Astrocyte (in vitro differentiated cells and primary cell): ENCODE measurements around the gene RPH3AL. TPM values are rescaled to one million over a fixed set of nuclear protein-coding genes. Genes with fewer than 3 reads are reported as not detected.
"Not testable (repeated sequence)": the region's sequence is repeated elsewhere in the genome, so short reads cannot be mapped to it uniquely, and the experiment has no call there.

Experiments
- DNase-seq: peaks from one replicate; pipeline ENCODE4 v3.0.0-alpha.2; 2010; ENCODE audit warnings: low read depth
- FAIRE-seq: peaks from 2 replicates; lab custom pipeline; 2011; peaks lifted over from hg19 to GRCh38; lab: Jason Lieb, UNC
- H2AFZ ChIP-seq: 2 replicates; pipeline ENCODE4 v1.6.0; 2012; ENCODE audit warnings: low read depth, low read length, inconsistent platforms
- H3K27ac ChIP-seq: 2 replicates; pipeline ENCODE4 v1.5.1; 2011; ENCODE audit warnings: low read depth, low read length, inconsistent platforms
- H3K27me3 ChIP-seq: 2 replicates; pipeline ENCODE4 v1.6.0; 2011; ENCODE audit warnings: low read length, inconsistent platforms; ENCODE audit not compliant: insufficient read depth
- H3K36me3 ChIP-seq: 2 replicates; pipeline ENCODE4 v1.5.1; 2011; ENCODE audit warnings: low read length, inconsistent platforms; ENCODE audit not compliant: insufficient read depth
- H3K4me1 ChIP-seq: 2 replicates; pipeline ENCODE4 v1.5.1; 2011; ENCODE audit warnings: low read length, inconsistent platforms; ENCODE audit not compliant: insufficient read depth
- H3K4me2 ChIP-seq: 2 replicates; pipeline ENCODE4 v1.6.0; 2012; ENCODE audit warnings: low read length, inconsistent platforms
- H3K4me3 ChIP-seq: 2 replicates; pipeline ENCODE4 v1.5.1; 2011; ENCODE audit warnings: low read depth, mild to moderate bottlenecking, low read length, inconsistent platforms; ENCODE audit not compliant: insufficient read depth
- H3K79me2 ChIP-seq: 2 replicates; pipeline ENCODE4 v1.6.0; 2012; ENCODE audit warnings: mild to moderate bottlenecking, low read length, inconsistent platforms; ENCODE audit not compliant: insufficient read depth
- H3K9ac ChIP-seq: 2 replicates; pipeline ENCODE4 v1.6.0; 2012; ENCODE audit warnings: mild to moderate bottlenecking, low read length, inconsistent platforms
- H3K9me3 ChIP-seq: 2 replicates; pipeline ENCODE4 v1.5.1; 2012; ENCODE audit warnings: low read depth, mild to moderate bottlenecking, low read length, inconsistent platforms; ENCODE audit not compliant: insufficient read depth
- H4K20me1 ChIP-seq: 2 replicates; pipeline ENCODE4 v1.6.0; 2012; ENCODE audit warnings: low read length, inconsistent platforms; ENCODE audit not compliant: insufficient read depth
- H3K27ac Mint-ChIP-seq: one replicate; pipeline ENCODE4 v1.8.0; 2021; ENCODE audit warnings: mild to moderate bottlenecking, mixed read lengths; ENCODE audit not compliant: unreplicated experiment
- H3K27me3 Mint-ChIP-seq: one replicate; pipeline ENCODE4 v1.8.0; 2021; ENCODE audit warnings: low read depth, mixed read lengths; ENCODE audit not compliant: unreplicated experiment
- H3K36me3 Mint-ChIP-seq: one replicate; pipeline ENCODE4 v1.8.0; 2021; ENCODE audit warnings: low read depth, mixed read lengths; ENCODE audit not compliant: unreplicated experiment
- H3K4me1 Mint-ChIP-seq: one replicate; pipeline ENCODE4 v1.8.0; 2021; ENCODE audit warnings: low read depth, mixed read lengths; ENCODE audit not compliant: unreplicated experiment
- H3K4me3 Mint-ChIP-seq: one replicate; pipeline ENCODE4 v1.8.0; 2021; ENCODE audit warnings: mild to moderate bottlenecking, moderate library complexity, mixed read lengths; ENCODE audit not compliant: unreplicated experiment
- H3K9me3 Mint-ChIP-seq: one replicate; pipeline ENCODE4 v1.8.0; 2021; ENCODE audit warnings: mild to moderate bottlenecking, mixed read lengths; ENCODE audit not compliant: unreplicated experiment
- CTCF ChIP-seq: IDR thresholded peaks from 2 replicates; pipeline ENCODE4 v1.5.1; 2011; ENCODE audit warnings: low read depth, mild to moderate bottlenecking, inconsistent platforms, low read length, moderate library complexity; ENCODE audit not compliant: insufficient read depth
- EZH2 ChIP-seq: IDR thresholded peaks from 2 replicates; pipeline ENCODE4 v1.6.1; 2012; ENCODE audit warnings: mild to moderate bottlenecking, low read length, inconsistent platforms; ENCODE audit not compliant: insufficient read depth
- total RNA-seq: library from RNA; stranded (reverse); gene quantifications from 2 replicates; pipeline ENCODE4 v1.2.1, GENCODE V29; 2021

Gene RPH3AL
- total RNA-seq, 1 donor from 2014 or later = 3.7 TPM

DNA sequence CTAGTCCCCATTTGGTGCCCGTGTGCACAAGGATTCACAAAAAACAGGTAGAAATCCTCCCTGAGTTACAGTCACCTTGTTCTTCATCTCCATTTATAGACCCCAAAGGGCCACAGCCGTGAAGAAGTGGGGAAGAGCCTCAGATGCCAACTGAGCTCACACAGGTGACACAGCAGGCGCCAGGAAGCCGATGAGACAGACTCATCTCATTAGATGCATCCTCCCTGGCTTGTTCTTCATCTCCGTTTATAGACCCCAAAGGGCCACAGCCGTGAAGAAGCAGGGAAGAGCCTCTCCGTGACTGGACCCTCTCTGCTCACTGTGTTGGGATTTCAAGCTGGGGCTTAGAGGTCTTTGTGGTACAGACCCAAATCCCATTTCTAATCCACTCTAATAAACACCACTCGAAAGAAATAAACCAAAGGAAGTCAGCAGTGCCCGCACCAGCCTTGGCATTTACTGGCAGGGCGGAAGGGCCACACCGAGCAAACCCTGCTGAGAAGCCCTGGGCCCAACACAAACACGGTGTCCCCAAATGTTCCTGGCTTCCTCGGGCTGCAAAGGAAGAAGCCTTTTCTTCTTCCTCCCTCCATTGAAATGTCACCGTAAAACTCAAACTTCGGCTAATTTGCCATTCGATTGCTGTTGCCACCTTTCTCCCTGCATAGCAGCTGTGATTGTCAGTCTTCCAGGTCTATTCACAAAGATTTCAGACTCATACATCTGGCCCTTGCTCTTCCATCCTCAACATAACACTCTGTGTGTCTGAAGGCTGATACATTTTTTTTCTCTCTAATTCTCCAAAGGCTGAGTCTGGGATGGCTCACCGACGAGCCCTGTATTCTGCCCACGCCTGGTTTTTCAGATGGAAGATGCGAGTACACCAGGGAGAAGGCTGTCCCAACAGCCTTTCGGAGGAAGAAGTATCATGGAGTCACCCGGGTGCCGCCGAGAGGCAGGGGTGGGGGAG, 126.2 kb downstream of the RPH3AL start:
- H3K27ac ChIP-seq = no peak overlapping the region
- DNase-seq (no peak), FAIRE-seq (no peak)
- H3K9me3 ChIP-seq = no peaks in the 10 kb centered on the region
- no peak overlapping the region for H3K9ac ChIP-seq
- H3K4me1 ChIP-seq = peaks cover 6% of the 10 kb centered on the region
- H2AFZ ChIP-seq = no peak overlapping the region
- no peaks in the 10 kb centered on the region for H4K20me1 ChIP-seq
- H3K27me3 ChIP-seq = no peaks in the 10 kb centered on the region
- H3K36me3 ChIP-seq = no peaks in the 10 kb centered on the region
- Mint-ChIP-seq H3K9me3 (peaks cover 2% of the 10 kb centered on the region), H3K4me3 (no peak overlapping the region), H3K27ac (no peak overlapping the region), H3K36me3 (no peaks in the 10 kb centered on the region), H3K4me1 (no peaks in the 10 kb centered on the region), H3K27me3 (peaks cover 25% of the 10 kb centered on the region)
- no peak overlapping the region for H3K4me2 ChIP-seq
- no peak overlapping the region for H3K4me3 ChIP-seq
- no peaks in the 10 kb centered on the region for H3K79me2 ChIP-seq
- TF ChIP-seq CTCF (no peak), EZH2 (no peak)

DNA sequence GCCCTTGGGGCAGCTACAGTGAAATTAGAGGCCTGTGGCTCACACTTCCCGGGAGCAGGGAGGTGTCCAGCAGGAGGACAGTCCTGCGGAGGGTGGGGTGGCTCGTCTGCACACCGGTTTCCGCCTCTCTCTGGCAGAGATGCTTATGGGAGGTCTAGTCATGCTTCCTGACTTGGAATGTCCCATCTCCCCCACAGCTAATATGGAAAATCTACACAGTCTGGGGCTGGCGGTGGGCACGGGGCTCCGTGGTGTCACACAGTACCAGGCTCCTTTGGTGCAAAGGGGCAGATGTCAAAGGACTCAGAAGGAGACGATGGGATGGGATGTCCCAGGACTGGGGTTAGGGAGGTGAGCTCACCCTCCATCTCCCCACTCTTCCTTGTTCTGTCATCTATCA, 127.1 kb downstream of the RPH3AL start:
- FAIRE-seq = no peak
- no peak overlapping the region for H3K27ac Mint-ChIP-seq
- H3K4me3 ChIP-seq = no peak overlapping the region

DNA sequence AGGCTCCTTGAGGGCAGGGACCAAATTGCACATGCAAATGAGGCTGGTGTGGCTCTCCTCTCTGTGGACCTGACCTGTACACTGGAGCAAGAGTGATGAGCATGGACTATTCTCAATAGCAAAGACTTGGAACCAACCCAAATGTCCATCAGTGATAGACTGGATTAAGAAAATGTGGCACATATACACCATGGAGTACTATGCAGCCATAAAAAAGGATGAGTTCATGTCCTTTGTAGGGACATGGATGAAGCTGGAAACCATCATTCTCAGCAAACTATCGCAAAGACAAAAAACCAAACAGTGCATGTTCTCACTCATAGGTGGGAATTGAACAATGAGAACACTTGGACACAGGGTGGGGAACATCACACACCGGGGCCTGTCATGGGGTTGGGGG, 128.0 kb downstream of the RPH3AL start:
- not testable (repeated sequence) for FAIRE-seq

More for the DNA sequence above, 127.1 kb downstream of the RPH3AL start:
- no peaks in the 10 kb centered on the region for H3K79me2 ChIP-seq
- Mint-ChIP-seq H3K4me3 (no peak overlapping the region), H3K9me3 (peaks cover 2% of the 10 kb centered on the region), H3K27me3 (peaks cover 18% of the 10 kb centered on the region), H3K36me3 (no peaks in the 10 kb centered on the region), H3K4me1 (no peaks in the 10 kb centered on the region)
- no peak overlapping the region for H3K27ac ChIP-seq
- no peaks in the 10 kb centered on the region for H4K20me1 ChIP-seq
- no peak overlapping the region for H3K9ac ChIP-seq
- DNase-seq = no peak
- H3K9me3 ChIP-seq = no peaks in the 10 kb centered on the region
- H3K36me3 ChIP-seq = no peaks in the 10 kb centered on the region
- H3K4me1 ChIP-seq = peaks cover 6% of the 10 kb centered on the region
- H3K27me3 ChIP-seq = no peaks in the 10 kb centered on the region
- no peak for TF ChIP-seq EZH2
- no peak for TF ChIP-seq CTCF
- H2AFZ ChIP-seq = no peak overlapping the region
- H3K4me2 ChIP-seq = no peak overlapping the region

More for the DNA sequence above, 128.0 kb downstream of the RPH3AL start:
- peaks cover 15% of the 10 kb centered on the region for H3K27me3 Mint-ChIP-seq
- H4K20me1 ChIP-seq, H3K9me3 Mint-ChIP-seq, H3K4me3 Mint-ChIP-seq, H3K4me1 ChIP-seq, H3K36me3 ChIP-seq, H3K36me3 Mint-ChIP-seq, H3K27ac Mint-ChIP-seq, H3K9ac ChIP-seq, H3K79me2 ChIP-seq, H3K27me3 ChIP-seq, DNase-seq, H2AFZ ChIP-seq, H3K4me3 ChIP-seq, H3K27ac ChIP-seq, H3K4me1 Mint-ChIP-seq, H3K9me3 ChIP-seq, H3K4me2 ChIP-seq: not testable (repeated sequence)
